Smooth muscle cell (in vitro differentiated cells): ENCODE data around the gene PLIN5. TPM values are rescaled to one million over a fixed set of nuclear protein-coding genes. Genes with fewer than 3 reads are reported as not detected.
"Not testable (repeated sequence)": the region's sequence is repeated elsewhere in the genome, so short reads cannot be mapped to it uniquely, and the experiment has no call there.

Source experiments
- DNase-seq: peaks from one replicate; lab custom pipeline; 2025; ENCODE audit not compliant: unreplicated experiment; lab: John Stamatoyannopoulos, UW
- H2AFZ ChIP-seq: fragments of 200-600 bp; sonication (generic); 2 replicates; pipeline ENCODE4 v1.6.0; 2016; ENCODE audit warnings: antibody characterized with exemption, low read depth, mild to moderate bottlenecking
- H3F3A ChIP-seq: fragments of 200-600 bp; sonication (generic); 2 replicates; pipeline ENCODE4 v1.6.0; 2017; ENCODE audit warnings: antibody characterized with exemption, low read depth
- H3K27ac ChIP-seq: fragments of 200-600 bp; sonication (generic); 2 replicates; pipeline ENCODE4 v1.5.1; 2016; ENCODE audit warnings: low read depth, mild to moderate bottlenecking
- H3K27me3 ChIP-seq: fragments of 200-600 bp; sonication (generic); 2 replicates; pipeline ENCODE4 v1.6.1; 2016; ENCODE audit warnings: low read depth, mild to moderate bottlenecking
- H3K36me3 ChIP-seq: fragments of 200-600 bp; sonication (generic); 2 replicates; pipeline ENCODE4 v1.5.1; 2016; ENCODE audit warnings: low read depth
- H3K4me1 ChIP-seq: fragments of 200-600 bp; sonication (generic); 2 replicates; pipeline ENCODE4 v1.5.1; 2016; ENCODE audit warnings: low read depth
- H3K4me2 ChIP-seq: fragments of 200-600 bp; sonication (generic); 2 replicates; pipeline ENCODE4 v1.6.0; 2016; ENCODE audit warnings: mild to moderate bottlenecking
- H3K4me3 ChIP-seq: fragments of 200-600 bp; sonication (generic); 2 replicates; pipeline ENCODE4 v1.5.1; 2016; ENCODE audit warnings: mild to moderate bottlenecking
- H3K79me2 ChIP-seq: fragments of 200-600 bp; sonication (generic); 2 replicates; pipeline ENCODE4 v1.6.0; 2016; ENCODE audit warnings: low read depth, mild to moderate bottlenecking
- H3K9ac ChIP-seq: fragments of 200-600 bp; sonication (generic); 2 replicates; pipeline ENCODE4 v1.6.0; 2016; ENCODE audit warnings: low read depth
- H3K9me3 ChIP-seq: fragments of 200-600 bp; sonication (generic); replicated peaks from 2 replicates; pipeline ENCODE4 v1.5.1; 2016; ENCODE audit warnings: low read depth
- H4K20me1 ChIP-seq: fragments of 200-600 bp; sonication (generic); 2 replicates; pipeline ENCODE4 v1.6.0; 2016; ENCODE audit warnings: low read depth
- WGBS: methylation state at CpG from one replicate; pipeline ENCODE4 v1.1.7; 2016; ENCODE audit warnings: low lambda C conversion rate; 5-methylcytosine and 5-hydroxymethylcytosine counted together
- polyA plus RNA-seq: library from polyadenylated mRNA; unstranded; fragments of >200 nt; fragmentation: Nextera tagmentation; extraction: Ambion mirVana; gene quantifications from 2 replicates; pipeline ENCODE4 v1.2.1, GENCODE V29; 2016
- total RNA-seq: library from RNA; depleted of rRNA; stranded (reverse); fragments of >200 nt; gene quantifications from 2 replicates; pipeline ENCODE4 v1.2.3, GENCODE V29; 2014
- TF ChIP-seq, protein P1 (sequence below): fragments of 200-600 bp; sonication (generic); IDR thresholded peaks from 2 replicates; pipeline ENCODE4 v1.5.1; 2017; ENCODE audit warnings: borderline replicate concordance, mild to moderate bottlenecking, antibody characterized with exemption; ENCODE audit not compliant: insufficient read depth, poor library complexity, severe bottlenecking

Gene PLIN5
- total and polyA plus RNA-seq, 2 experiments from 2014 or later: not detected

GRCh38 chr19:4543842-4544647 lies 9.0 kb upstream of the PLIN5 start:
- Histone ChIP-seq H4K20me1 (no peaks in the 10 kb centered on the region), H3K9ac (no peak overlapping the region), H3K36me3 (no peaks in the 10 kb centered on the region), H2AFZ (no peak overlapping the region), H3K4me3 (no peak overlapping the region), H3K9me3 (peaks cover 2% of the 10 kb centered on the region), H3F3A (no peaks in the 10 kb centered on the region), H3K4me1 (no peaks in the 10 kb centered on the region), H3K27me3 (no peaks in the 10 kb centered on the region), H3K79me2 (no peaks in the 10 kb centered on the region), H3K27ac (no peak overlapping the region), H3K4me2 (no peak overlapping the region)
- no peak for DNase-seq
- 98% methylated on average over 10 of the region's 87 CpGs for WGBS
- TF ChIP-seq, protein P1, sequence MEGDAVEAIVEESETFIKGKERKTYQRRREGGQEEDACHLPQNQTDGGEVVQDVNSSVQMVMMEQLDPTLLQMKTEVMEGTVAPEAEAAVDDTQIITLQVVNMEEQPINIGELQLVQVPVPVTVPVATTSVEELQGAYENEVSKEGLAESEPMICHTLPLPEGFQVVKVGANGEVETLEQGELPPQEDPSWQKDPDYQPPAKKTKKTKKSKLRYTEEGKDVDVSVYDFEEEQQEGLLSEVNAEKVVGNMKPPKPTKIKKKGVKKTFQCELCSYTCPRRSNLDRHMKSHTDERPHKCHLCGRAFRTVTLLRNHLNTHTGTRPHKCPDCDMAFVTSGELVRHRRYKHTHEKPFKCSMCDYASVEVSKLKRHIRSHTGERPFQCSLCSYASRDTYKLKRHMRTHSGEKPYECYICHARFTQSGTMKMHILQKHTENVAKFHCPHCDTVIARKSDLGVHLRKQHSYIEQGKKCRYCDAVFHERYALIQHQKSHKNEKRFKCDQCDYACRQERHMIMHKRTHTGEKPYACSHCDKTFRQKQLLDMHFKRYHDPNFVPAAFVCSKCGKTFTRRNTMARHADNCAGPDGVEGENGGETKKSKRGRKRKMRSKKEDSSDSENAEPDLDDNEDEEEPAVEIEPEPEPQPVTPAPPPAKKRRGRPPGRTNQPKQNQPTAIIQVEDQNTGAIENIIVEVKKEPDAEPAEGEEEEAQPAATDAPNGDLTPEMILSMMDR: no peak

DNA sequence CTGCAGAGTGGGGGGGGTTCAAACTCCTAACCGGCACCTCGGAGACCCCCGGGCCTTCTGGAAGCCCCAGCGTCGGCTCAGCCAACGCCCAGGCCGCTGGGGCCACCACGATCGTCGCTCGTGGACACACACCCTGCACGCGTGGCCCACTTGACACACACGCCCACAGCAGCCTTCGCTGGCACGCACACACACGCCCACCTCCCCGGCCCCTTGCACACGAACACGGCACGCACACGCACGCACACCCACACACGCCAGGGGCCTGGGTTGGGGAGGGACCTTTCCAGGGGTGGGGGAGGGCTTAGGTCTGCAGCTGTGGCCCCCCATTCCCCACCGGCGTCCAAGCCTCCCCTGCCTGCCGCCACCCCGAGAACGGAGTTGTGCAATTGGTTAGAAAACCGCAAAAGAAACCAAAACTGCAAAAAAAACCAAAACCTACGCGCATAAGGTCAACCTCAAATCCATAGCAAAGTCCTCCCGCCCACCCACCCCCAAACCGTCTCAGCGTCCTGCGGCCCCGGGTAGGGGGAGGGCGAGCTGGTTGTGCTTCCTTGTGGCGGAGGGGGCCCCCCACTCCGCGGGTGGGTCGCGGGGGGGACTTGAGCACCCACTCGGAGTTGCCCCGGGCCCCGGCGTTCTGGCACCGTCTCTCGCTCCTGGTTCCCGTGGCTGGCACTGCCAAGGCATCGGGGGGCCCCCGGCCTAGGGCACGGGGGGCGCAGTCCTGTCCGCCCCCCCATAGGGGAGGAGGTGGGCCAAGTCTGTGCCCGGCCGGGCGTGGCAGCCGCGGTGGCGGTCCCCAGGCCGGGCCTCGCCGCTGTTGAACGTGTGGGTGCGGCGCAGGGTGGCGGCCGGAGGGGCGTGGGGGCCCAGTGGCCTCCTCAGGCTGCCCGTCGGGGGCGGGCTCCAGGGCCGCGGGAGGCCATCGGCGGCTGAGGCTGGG lies 8.1 kb upstream of the PLIN5 start:
- Histone ChIP-seq H2AFZ (no peak overlapping the region), H3K9me3 (peaks cover 2% of the 10 kb centered on the region), H3K36me3 (no peaks in the 10 kb centered on the region), H3K27me3 (no peaks in the 10 kb centered on the region), H3F3A (no peaks in the 10 kb centered on the region), H4K20me1 (no peaks in the 10 kb centered on the region), H3K4me1 (no peaks in the 10 kb centered on the region), H3K27ac (no peak overlapping the region), H3K79me2 (no peaks in the 10 kb centered on the region), H3K9ac (no peak overlapping the region), H3K4me3 (no peak overlapping the region), H3K4me2 (no peak overlapping the region)
- DNase-seq: no peak
- WGBS: 93% methylated on average over 55 of the region's 77 CpGs
- TF ChIP-seq, protein P1: no peak

GRCh38 chr19:4541806-4542145 lies 6.8 kb upstream of the PLIN5 start:
- 98% methylated on average over 12 of the region's 12 CpGs for whole genome bisulfite sequencing
- DNase-seq, H4K20me1 ChIP-seq, H3K9me3 ChIP-seq, H3F3A ChIP-seq, H2AFZ ChIP-seq, H3K36me3 ChIP-seq, H3K4me1 ChIP-seq, H3K27me3 ChIP-seq, H3K9ac ChIP-seq, H3K27ac ChIP-seq, H3K79me2 ChIP-seq, H3K4me2 ChIP-seq, H3K4me3 ChIP-seq: not testable (repeated sequence)

DNA sequence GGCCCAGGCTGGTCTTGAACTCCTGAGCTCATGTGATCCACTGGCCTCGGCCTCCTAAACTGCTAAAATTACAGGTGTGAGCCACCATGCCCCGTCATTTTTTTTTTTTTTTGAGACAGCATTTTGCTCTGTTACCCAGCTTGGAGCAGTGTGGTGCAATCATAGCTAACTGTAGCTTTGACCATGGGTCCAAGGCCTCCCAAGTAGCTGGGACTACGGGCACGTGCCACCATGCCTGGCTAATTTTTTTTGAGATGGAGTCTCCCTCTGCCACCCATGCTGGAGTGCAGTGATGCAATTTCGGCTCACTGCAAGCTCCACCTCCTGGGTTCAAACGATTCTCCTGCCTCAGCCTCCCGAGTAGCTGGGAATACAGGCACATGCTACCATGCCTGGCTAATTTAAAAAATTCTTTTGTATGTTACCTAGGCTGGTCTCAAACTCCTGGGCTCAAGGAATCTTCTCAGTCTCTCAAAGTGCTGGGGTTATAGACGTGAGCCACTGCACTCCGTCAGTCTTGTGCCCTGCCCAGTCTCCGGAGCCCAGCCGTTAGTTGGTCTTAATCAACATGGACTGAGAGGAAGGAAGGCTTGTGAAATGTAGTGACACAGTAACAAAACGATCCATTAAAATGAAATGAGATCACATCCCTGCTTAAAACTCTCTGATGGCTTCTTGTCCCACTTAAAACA lies 6.2 kb upstream of the PLIN5 start:
- H2AFZ ChIP-seq: no peak overlapping the region
- H3K4me2 ChIP-seq: no peak overlapping the region
- WGBS: 87% methylated on average over 12 of the region's 12 CpGs
- TF ChIP-seq, protein P1: no peak
- H3K4me3 ChIP-seq: no peak overlapping the region
- H3K27ac ChIP-seq: no peak overlapping the region
- no peaks in the 10 kb centered on the region for H3K36me3 ChIP-seq
- H4K20me1 ChIP-seq: no peaks in the 10 kb centered on the region
- H3F3A ChIP-seq: no peaks in the 10 kb centered on the region
- H3K9ac ChIP-seq: no peak overlapping the region
- no peaks in the 10 kb centered on the region for H3K79me2 ChIP-seq
- DNase-seq: no peak
- no peaks in the 10 kb centered on the region for H3K27me3 ChIP-seq
- H3K9me3 ChIP-seq: peaks cover 2% of the 10 kb centered on the region
- H3K4me1 ChIP-seq: no peaks in the 10 kb centered on the region
